CD4-positive, alpha-beta T cell treated with Interleukin-15 for 1 hour (primary cell): ENCODE results near the gene ROBO1.

Source experiments
- DNase-seq: peaks from one replicate; pipeline ENCODE4 v3.0.0-alpha.2; 2020

ROBO1 gene

GRCh38 chr3:79002465-79003372 is 765.1 kb downstream of the ROBO1 start:
- no peak for DNase-seq

GRCh38 chr3:79001255-79001654 is 766.5 kb downstream of the ROBO1 start:
- DNase-seq = no peak

GRCh38 chr3:78999139-78999538 is 768.7 kb downstream of the ROBO1 start:
- DNase-seq = no peak

- no peak for DNase-seq
Measured at GRCh38 chr3:78995087-78995486, 772.7 kb downstream of the ROBO1 start.

- DNase-seq = no peak
Measured at GRCh38 chr3:78994174-78995027, 773.4 kb downstream of the ROBO1 start.

- no peak for DNase-seq
Measured at GRCh38 chr3:78993375-78993774, 774.4 kb downstream of the ROBO1 start.

DNA sequence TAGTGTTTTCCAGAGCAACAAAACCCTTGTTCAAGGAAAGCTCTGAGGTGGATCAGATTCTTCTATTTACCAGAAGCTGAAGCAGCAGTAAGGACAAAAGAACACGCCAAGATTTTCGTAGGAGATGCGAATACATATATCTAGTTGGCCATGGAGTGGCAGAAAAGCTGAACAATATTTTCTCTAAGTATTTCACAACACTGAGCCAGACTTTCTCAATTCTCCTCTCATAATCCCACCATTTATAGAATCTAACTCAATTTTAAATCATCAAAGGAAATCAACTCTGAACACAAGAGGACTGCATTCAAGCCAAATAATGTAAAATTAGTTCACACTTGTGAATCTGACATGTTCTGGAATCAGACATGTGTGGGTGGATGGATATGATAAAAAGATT is 775.0 kb downstream of the ROBO1 start:
- DNase-seq = no peak

DNA sequence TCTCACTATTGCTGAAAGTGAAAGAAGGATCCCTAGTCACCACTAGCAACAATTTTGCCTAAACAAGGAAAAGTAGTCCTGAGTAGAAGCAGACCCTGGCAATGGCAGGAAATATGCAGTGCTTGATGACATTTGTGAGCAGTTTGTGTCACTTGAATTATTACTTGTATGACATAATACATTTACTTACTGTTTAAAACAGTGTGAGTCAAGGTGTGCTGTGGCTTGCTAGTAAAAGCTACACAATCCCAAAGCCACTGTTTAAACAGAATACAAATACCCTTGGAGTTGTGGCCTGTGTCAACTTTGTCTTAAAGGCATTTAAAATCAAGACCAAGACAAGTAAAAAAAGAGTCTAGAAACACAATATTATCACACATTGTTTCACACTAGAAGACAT is 775.4 kb downstream of the ROBO1 start:
- no peak for DNase-seq

DNA sequence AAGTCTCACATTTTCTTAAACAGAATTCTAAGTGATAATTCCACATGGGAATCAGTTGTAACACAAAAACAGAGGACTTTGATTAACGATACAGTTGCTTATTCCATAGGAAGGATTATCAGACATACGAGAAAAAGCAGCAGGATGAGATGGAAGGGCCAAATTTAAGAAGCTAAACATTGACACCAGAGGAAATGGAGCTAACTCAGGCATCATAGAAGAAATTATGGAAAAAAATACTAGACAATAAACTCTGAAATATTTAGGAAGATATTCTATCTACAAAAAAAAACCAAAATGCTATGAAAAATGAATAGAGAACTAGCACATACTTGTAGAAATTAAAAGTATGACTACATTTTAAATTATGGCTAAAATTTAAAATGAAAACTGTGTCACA is 776.1 kb downstream of the ROBO1 start:
- DNase-seq = no peak

DNA sequence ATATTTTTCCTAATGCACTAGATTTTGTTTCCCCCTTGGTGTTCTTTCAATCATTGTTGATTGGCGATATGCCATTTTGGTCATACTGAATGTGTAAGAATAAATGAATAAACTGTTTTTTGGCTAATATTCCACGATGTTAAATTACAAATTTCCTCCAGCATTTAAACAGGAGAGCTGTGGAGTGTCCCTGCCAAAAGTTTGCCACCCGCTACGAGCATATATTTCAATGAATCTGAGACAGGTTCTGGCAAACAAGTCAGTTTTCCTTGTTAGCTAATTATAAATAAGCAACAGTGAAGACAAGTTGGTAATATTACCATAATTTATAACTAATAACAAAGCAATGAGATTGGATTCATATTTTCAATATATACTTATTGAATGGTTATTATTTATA is 777.6 kb downstream of the ROBO1 start:
- DNase-seq = no peak

DNA sequence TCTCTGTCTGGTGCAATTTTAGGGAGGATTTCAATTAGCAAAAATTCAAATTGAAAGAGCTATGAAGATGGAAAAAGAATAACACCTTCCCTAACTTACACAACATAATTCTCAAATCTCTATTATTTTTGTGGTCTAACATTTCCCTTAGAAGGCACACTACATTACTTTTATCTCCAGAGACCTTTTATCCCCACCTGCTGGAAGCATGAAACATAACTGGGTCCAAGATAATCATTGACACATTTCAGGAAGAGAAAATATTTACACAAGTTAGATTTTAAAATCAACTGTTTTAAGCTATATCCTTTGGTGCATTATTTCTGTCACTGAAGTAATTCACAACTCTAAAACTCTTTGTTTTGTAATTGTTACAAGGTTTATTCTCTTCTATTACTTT is 779.5 kb downstream of the ROBO1 start:
- no peak for DNase-seq

DNA sequence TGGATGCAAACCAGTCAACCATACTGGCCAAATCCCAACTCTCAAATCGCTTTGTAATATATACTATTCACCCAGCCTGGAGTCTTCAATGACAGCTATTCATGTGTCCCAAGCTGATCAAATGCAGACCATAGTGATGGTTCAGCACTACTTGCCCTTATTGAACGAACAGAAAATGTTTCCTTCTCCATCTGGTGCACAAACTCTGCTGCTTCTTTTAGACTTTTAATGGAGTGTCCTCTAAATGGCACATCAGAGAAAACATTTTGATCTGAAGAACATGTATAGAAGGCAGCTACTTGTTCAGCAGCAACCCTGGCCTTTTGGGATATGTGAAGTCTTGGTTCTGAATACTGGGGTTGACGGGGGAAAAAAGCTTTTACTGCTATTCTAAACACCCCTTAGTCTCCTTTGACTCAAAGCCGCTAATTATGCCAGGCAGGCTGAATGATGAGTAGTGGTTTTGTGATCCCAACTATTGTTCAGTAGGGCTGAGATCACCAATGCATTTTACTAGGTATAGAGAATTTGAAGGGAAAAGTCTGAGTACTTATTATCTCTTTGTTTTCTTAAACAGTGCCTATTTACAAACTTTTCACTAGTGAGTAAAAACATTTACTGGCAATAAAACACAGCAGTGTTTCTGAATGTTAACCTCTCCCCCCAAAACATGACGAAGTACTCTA is 781.2 kb downstream of the ROBO1 start:
- no peak for DNase-seq

DNA sequence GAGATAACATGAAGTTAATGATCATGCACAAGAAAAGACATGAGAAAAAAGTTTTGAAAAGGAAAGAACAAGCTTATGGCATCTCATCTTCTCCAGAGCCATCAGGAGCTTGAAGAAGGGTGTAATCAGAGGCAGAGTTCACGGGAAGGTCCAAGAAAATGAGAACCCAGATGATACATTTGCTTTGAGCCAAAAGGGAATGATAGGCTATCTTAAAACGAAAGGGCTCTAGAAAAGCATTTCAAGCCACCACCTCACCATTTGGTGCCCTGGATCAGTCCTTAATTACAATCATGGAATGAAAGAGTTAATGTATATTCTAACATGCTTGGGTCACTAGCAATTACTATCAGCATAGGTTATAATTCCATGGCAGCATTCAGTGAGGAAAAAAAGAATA is 781.8 kb downstream of the ROBO1 start:
- no peak for DNase-seq

GRCh38 chr3:78979028-78979427 is 788.8 kb downstream of the ROBO1 start:
- DNase-seq = no peak

DNA sequence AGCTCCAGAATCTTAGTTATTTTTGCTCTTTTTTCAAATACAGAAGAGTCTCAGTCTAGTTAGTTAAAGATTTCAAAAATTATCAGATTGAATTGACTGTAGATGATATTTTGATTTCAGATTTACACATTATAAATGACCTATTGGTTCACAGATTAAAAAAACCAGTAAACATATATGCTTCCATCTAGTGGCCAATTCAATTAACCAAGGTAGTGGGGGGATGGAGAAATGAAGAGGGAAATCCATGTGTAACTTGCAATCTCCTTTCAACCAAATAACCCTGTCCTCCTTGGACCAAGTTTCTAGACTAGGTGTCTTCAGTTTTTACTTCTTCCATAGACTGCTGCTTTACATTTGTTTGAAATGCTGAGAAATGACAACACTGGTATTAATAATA is 789.8 kb downstream of the ROBO1 start:
- DNase-seq = no peak

GRCh38 chr3:78977073-78977472 is 790.7 kb downstream of the ROBO1 start:
- DNase-seq = no peak

GRCh38 chr3:78976200-78976599 is 791.6 kb downstream of the ROBO1 start:
- DNase-seq = no peak

GRCh38 chr3:78974181-78974790 is 793.5 kb downstream of the ROBO1 start:
- DNase-seq = no peak

GRCh38 chr3:78972617-78973301 is 795.0 kb downstream of the ROBO1 start:
- no peak for DNase-seq

GRCh38 chr3:78970656-78971055 is 797.1 kb downstream of the ROBO1 start:
- DNase-seq = no peak

DNA sequence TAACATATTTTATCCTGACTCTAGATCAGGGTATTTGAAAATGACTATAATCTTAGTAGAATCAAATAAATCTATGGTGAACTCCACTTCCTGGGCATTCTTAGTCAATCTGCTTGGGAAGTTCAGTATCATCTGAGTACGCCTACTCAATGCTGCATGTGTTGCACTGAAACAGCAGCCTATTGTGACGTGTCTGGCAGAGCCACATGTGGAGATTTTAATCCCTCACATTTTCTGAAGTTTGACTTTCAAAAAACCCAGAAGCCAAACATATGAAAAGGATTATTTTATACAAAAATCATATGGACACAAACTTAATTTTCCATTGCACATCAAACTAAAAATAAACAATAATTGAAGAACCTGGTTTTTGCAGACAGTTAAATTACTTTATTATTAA is 798.3 kb downstream of the ROBO1 start:
- DNase-seq = no peak

- no peak for DNase-seq
Measured at GRCh38 chr3:78967061-78967460, 800.7 kb downstream of the ROBO1 start.
